NCI-H128 (cell line): ENCODE results near the gene RIPK3.

Experiments
- DNase-seq: peaks from one replicate; lab custom pipeline; 2025; ENCODE audit not compliant: unreplicated experiment; lab: John Stamatoyannopoulos, UW

The RIPK3 gene

DNA sequence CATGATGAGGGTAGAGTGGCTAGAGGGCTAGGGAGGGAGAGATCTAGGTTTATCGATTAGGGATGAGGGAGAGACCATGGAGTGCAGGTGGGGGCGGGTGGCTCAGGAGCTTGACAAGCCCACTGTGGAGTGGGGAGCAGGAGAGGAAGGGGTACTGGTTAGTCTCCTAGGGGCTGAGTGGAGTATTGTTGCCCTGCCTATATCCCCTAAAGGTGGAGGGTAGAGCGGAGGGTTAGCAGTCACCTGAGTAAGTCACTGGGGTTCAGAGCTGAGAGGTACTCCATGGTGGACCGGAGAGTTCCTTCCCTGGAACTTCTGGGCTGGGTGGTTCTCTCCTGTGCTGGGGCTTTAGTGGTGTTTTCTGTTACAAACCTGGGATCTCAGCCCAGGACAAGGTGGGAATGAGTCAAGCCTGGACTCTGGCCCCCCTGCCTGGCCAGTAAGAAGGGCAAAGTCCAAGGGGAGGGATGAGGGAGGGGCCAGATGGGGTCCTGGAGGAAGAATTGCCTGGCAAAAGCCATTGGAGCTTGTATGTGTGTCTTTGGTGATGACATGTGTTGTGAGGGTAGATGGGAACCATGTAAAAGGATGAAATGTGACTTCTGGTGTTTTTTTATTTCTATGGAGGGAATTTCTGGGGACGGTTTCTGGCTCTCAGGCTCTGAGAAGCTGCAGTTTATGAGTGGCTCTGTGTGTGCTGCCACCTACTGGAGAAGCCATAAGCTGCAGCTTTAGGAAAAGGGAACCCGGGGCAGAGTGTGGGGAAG, 32.0 kb downstream of the RIPK3 start, which contains the start of gene CIDEB:
Gene CIDEB, minus strand, starts transcription at position 403 of the 767 bp plus-strand sequence. Its CDS starts 119 bp downstream, at position 284.
- peak; percentile 20 for DNase-seq

DNA sequence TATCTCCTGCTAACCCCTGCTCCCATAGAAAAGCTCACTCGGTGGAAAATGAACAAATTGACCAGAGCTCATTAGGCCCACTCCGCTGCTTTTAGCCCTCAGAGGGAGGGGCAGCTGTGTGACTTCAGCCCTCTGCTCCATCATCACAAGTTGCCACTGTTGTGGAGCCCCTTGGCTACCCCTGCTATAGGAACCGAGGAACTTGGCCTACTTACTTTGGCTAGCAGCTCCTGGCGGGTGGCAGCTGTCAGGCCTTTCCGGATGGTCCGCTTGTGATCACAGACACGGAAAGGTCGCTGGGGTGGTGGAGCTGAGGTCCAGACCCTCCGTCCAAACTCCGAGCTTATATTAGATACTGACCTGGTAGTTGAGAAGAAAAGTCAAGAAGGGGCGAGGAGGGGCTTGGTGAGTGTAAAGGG, 32.6 kb downstream of the RIPK3 start:
- no peak for DNase-seq

DNA sequence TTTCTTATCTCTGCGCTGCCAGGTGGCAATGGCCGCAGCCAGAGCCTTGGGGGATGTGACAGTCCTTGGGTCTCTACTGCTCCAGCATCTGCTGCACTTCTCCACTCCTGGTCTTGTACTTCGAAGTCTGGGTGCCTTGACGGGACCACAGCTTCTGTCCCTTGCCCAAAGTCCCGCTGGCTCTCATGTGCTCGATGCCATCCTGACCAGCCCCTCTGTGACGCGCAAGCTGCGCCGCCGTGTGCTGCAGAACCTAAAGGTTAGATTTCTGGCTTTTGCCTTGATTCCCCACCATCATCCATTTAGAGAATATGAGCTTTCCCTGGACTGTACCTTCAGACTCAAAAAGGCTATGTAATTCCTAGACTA, 35.8 kb downstream of the RIPK3 start:
- DNase-seq, result no peak

- no peak for DNase-seq
These were observed 39.3 kb downstream of the RIPK3 start for GRCh38 chr14:24300326-24300980.

- peak; percentile 63 for DNase-seq
These were observed 40.3 kb downstream of the RIPK3 start, which contains the start of the genes DHRS1 and NOP9 for GRCh38 chr14:24299255-24300191. TSS of gene DHRS1 (minus strand) at chr14:24299780. CDS start at chr14:24299106, 674 bp downstream. TSS of gene NOP9 (plus strand) at chr14:24299850. CDS start at chr14:24299955, 105 bp downstream.

DNA sequence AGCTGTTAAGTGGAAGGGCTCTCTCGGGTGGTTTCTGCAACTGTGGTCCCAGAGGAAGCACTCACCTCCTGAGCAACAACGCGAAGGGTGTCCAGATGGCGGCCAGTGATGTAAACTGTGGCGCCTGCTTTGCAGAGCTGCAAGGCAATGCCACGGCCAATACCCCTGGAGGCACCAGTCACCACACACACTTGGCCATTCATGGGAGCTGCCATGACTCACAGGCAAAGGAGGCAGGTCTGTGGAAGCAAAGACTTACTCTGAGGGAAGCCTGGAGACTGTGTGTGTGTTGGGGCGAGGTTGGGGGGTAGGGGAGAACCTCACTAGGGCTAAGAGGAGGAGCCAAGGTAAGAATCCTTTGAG, 40.9 kb downstream of the RIPK3 start:
- DNase-seq, result no peak

DNA sequence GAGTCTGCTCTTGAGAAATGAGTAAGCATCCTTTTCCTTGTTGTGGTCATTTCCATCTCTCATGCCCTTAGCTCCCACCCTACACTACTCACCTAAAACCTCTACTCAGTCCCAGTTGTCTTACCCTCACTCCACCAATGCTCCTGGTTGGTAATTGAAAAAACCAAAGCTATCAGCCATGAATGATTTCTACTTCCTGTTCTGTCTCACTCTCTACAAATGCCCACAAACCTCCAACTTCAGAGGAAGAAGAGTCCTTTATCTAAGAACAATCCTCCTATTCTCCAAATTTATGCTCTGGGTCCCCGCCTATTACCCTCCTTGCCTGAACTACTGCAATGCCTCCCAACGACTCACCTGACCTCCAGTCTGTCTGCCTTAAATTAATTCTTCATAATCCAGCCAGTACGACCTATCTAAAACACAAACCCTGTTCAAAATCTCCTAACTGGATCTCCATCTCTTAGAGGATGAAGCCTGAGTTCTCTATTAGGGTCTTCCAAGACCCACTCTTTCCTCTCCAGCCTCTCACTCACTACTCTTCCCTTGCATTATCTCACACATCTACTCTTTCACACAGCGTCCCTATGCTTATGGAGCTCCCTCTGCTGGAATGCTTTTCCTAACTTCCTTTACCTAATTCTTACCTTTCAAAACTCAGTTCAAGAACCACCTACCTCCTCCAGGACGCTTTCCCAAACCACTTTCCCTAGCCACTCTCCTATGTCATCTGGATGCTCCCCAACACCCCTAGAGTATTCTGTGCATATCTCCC, 42.4 kb downstream of the RIPK3 start:
- no peak for DNase-seq

- DNase-seq, result no peak
These were observed 43.2 kb downstream of the RIPK3 start for GRCh38 chr14:24296341-24297157.

DNA sequence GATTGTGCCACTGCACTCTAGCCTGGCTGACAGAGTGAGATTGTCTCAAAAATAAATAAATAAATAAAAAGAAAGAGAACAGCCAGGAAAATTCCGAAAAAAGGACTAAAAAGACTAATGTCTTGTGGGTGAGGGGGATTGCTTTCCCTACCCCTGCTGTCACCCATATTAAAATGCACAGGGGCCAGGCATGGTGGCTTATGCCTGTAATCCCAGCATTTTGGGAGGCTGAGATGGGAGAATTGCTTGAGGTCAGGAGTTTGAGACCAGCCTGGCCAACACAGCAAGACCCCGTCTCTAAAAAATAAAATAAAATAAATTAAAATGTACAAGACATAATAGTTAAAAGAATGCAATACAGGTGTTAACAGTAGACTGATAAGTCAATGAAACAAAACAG, 46.3 kb downstream of the RIPK3 start:
- DNase-seq, result no peak

GRCh38 chr14:24292118-24292807, 47.5 kb downstream of the RIPK3 start:
- no peak for DNase-seq

GRCh38 chr14:24291446-24292117, 48.2 kb downstream of the RIPK3 start:
- DNase-seq, result no peak

DNA sequence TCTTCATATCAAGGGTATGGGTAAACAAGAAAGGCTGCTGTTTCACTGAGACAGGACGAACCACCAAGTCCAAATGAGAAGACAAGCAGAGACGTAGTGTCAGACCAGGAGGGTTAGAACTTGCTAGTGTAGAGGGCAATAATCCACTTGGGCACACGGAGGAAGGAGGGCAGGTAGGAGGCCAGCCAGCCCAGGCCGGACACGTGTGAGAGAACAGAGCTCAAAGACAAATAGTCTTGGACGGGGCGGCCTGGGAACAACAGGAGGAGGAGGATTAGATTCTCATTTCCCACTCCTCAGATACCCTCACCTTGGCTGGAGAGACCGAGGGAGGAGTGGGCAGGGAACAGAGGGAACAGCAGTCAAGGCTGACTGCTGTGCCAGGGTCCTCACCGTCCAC, 49.0 kb downstream of the RIPK3 start:
- no peak for DNase-seq

DNA sequence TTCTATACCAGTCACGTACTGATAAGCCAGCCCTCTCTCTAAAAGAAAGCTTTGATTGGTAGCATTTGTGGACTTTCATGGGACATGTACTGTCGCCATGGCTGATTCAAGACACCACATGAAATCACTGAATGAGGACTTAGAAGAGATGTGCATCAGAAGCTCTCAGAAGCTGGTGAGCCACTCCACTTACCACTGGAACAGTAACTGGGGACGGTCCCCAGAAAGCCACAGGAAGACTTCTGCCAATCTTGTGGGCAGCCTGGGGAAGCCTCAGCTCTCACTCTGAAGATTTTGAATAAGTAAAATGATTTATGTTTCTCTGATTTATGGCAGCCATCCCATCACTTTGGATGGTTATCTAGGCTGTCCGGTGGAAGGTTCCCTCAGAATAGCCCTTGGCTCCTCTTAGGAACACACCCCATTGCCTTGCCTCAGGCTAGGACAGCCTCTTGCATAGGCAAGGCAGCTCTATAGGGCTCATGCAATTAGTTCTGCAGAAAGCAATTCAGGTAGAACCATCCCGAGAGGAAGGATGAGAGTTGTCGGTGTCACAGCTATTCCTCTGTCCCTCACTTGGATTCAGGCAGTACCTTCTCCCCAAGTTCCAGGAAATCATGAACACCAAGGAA, 50.0 kb downstream of the RIPK3 start:
- DNase-seq, result no peak

- no peak for DNase-seq
These were observed 52.8 kb downstream of the RIPK3 start for GRCh38 chr14:24286996-24287395.
